Brain microvascular endothelial cell (primary cell): ENCODE measurements around the gene IFT57.

Experiments
- DNase-seq: peaks from one replicate; pipeline ENCODE4 v3.0.0-alpha.2; 2020
- H3K27ac ChIP-seq: fragments of 250-450 bp; sonication (Bioruptor Pico); 2 replicates; pipeline ENCODE4 v1.5.1; 2020; ENCODE audit warnings: mild to moderate bottlenecking, moderate library complexity
- H3K27me3 ChIP-seq: fragments of 250-450 bp; sonication (Bioruptor Pico); replicated peaks from 2 replicates; pipeline ENCODE4 v1.5.1; 2020; ENCODE audit warnings: mild to moderate bottlenecking
- H3K36me3 ChIP-seq: fragments of 250-450 bp; sonication (Bioruptor Pico); replicated peaks from 2 replicates; pipeline ENCODE4 v1.5.1; 2020; ENCODE audit warnings: mild to moderate bottlenecking
- H3K4me3 ChIP-seq: 2 replicates; pipeline ENCODE4 v1.5.1; 2011; ENCODE audit warnings: low read depth, mild to moderate bottlenecking, control low read depth, low read length, moderate library complexity
- CTCF ChIP-seq: IDR thresholded peaks from 2 replicates; pipeline ENCODE4 v1.5.1; 2011; ENCODE audit warnings: low read depth, mild to moderate bottlenecking, moderate library complexity, low read length, control low read depth, inconsistent platforms; ENCODE audit errors: missing control alignments
- in situ Hi-C: cut with HindIII; loops from 2 replicates; pipeline ENCODE4 v1.10.0; 2017; ENCODE audit warnings: low sequenced_read_pairs, low pct_ligation_motif_present

IFT57 gene

GRCh38 chr3:108183971-108184370, 38.3 kb downstream of the IFT57 start:
- TF ChIP-seq CTCF = no peak
- H3K27ac ChIP-seq = no peak overlapping the region
- in situ Hi-C loops = no loop called here
- H3K4me3 ChIP-seq = no peak overlapping the region
- no peaks in the 10 kb centered on the region for H3K36me3 ChIP-seq
- H3K27me3 ChIP-seq = no peaks in the 10 kb centered on the region
- no peak for DNase-seq

GRCh38 chr3:108183181-108183580, 39.0 kb downstream of the IFT57 start:
- in situ Hi-C loops = no loop called here
- Histone ChIP-seq H3K27ac (no peak overlapping the region), H3K36me3 (no peaks in the 10 kb centered on the region), H3K27me3 (no peaks in the 10 kb centered on the region), H3K4me3 (no peak overlapping the region)
- TF ChIP-seq CTCF = no peak
- DNase-seq = no peak

- in situ Hi-C loops = no loop called here
- Histone ChIP-seq H3K27ac (no peak overlapping the region), H3K36me3 (no peaks in the 10 kb centered on the region), H3K4me3 (no peak overlapping the region), H3K27me3 (no peaks in the 10 kb centered on the region)
- TF ChIP-seq CTCF = no peak
- DNase-seq = no peak
Measured at GRCh38 chr3:108182339-108182738, 39.9 kb downstream of the IFT57 start.

- no peaks in the 10 kb centered on the region for H3K27me3 ChIP-seq
- no peak for TF ChIP-seq CTCF
- H3K4me3 ChIP-seq = no peak overlapping the region
- no peak for DNase-seq
- in situ Hi-C loops = no loop called here
- no peak overlapping the region for H3K27ac ChIP-seq
- no peaks in the 10 kb centered on the region for H3K36me3 ChIP-seq
Measured at GRCh38 chr3:108181172-108181571, 41.1 kb downstream of the IFT57 start.

GRCh38 chr3:108180194-108180593, 42.0 kb downstream of the IFT57 start:
- no peak overlapping the region for H3K27ac ChIP-seq
- DNase-seq = no peak
- no peak for TF ChIP-seq CTCF

GRCh38 chr3:108178676-108179075, 43.5 kb downstream of the IFT57 start:
- in situ Hi-C loops = no loop called here
- no peak overlapping the region for H3K4me3 ChIP-seq

More at GRCh38 chr3:108180194-108180593, 42.0 kb downstream of the IFT57 start:
- in situ Hi-C loops = no loop called here
- Histone ChIP-seq H3K36me3 (no peaks in the 10 kb centered on the region), H3K27me3 (no peaks in the 10 kb centered on the region), H3K4me3 (no peak overlapping the region)

More at GRCh38 chr3:108178676-108179075, 43.5 kb downstream of the IFT57 start:
- no peak for DNase-seq
- no peaks in the 10 kb centered on the region for H3K36me3 ChIP-seq
- H3K27me3 ChIP-seq = no peaks in the 10 kb centered on the region
- H3K27ac ChIP-seq = no peak overlapping the region
- TF ChIP-seq CTCF = no peak
